Measurements from ENCODE around the gene PBX3.

The PBX3 gene

DNA sequence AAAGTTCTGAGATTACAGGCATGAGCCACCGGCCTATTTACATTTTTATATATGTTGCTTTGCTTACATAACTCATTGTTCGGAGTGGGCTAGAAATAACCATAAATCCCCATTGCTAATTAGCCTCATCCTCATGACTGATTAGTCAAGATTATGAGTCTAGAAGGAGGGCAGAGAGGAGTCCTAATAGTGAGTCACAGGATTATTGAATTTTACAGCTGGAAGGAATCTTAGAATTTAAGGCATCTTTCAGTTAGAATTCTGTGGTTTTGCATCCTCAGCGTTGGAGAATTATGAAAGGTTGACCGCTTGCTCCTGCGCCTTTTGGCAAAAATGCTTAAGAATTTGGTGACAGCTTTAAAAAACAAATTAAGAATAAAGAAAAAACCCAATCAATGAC, 2.6 kb upstream of the PBX3 start:
- H3K9me3 ChIP-seq (ENCODE audit: insufficient read depth, low read length) = no peaks in the 10 kb centered on the region
- H3K27me3 ChIP-seq (ENCODE audit: insufficient read depth, insufficient read length) = peaks cover 4% of the 10 kb centered on the region
- no peak overlapping the region for H3K9ac ChIP-seq (ENCODE audit: insufficient read length, low read depth)
- no peak overlapping the region for H3K4me3 ChIP-seq (ENCODE audit: insufficient read length, low read depth)
- no peaks in the 10 kb centered on the region for H3K4me1 ChIP-seq (ENCODE audit: insufficient read depth, insufficient read length)
- no peak for DNase-seq (ENCODE audit: low read depth, low spot score)
- peaks cover 8% of the 10 kb centered on the region for H3K36me3 ChIP-seq (ENCODE audit: insufficient read depth, insufficient read length, low read length)
- TF ChIP-seq YY1 (IDR thresholded peaks at IDR 0.05; ENCODE audit: insufficient read depth, insufficient read length) (no peak), ZNF274 (IDR thresholded peaks at IDR 0.05; ENCODE audit: low read depth, low read length) (no peak), SUZ12 (IDR thresholded peaks at IDR 0.05; ENCODE audit: extremely low read depth, insufficient read depth, insufficient read length) (no peak)

GRCh38 chr9:125745018-125745417, 2.2 kb upstream of the PBX3 start:
- Histone ChIP-seq H3K4me1 (ENCODE audit: insufficient read depth, insufficient read length) (no peaks in the 10 kb centered on the region), H3K27me3 (ENCODE audit: insufficient read depth, insufficient read length) (peaks cover 4% of the 10 kb centered on the region), H3K4me3 (ENCODE audit: insufficient read length, low read depth) (no peak overlapping the region), H3K9me3 (ENCODE audit: insufficient read depth, low read length) (no peaks in the 10 kb centered on the region), H3K36me3 (ENCODE audit: insufficient read depth, insufficient read length, low read length) (peaks cover 8% of the 10 kb centered on the region), H3K9ac (ENCODE audit: insufficient read length, low read depth) (no peak overlapping the region)
- no peak for DNase-seq (ENCODE audit: low read depth, low spot score)
- TF ChIP-seq ZNF274 (IDR thresholded peaks at IDR 0.05; ENCODE audit: low read depth, low read length) = no peak
- no peak for TF ChIP-seq YY1 (IDR thresholded peaks at IDR 0.05; ENCODE audit: insufficient read depth, insufficient read length)
- TF ChIP-seq SUZ12 (IDR thresholded peaks at IDR 0.05; ENCODE audit: extremely low read depth, insufficient read depth, insufficient read length) = no peak

DNA sequence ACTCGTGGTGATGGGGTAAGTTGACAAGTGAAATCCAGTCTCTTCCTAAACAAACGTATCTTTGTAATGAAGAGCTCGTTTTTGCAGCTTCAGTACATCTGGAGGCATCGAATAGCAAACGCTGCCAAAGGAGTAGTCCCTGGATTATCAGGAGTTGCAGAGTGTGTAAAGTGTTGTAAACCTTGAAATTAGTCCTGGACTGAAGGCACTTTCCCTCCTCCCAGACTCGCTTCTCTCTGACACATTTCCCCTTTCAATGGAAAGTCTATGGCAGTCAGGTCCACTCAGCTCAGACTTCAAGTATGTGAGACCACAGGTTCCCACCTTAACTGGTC, 1.5 kb upstream of the PBX3 start:
- Histone ChIP-seq H3K9me3 (ENCODE audit: insufficient read depth, low read length) (no peaks in the 10 kb centered on the region), H3K9ac (ENCODE audit: insufficient read length, low read depth) (no peak overlapping the region), H3K4me1 (ENCODE audit: insufficient read depth, insufficient read length) (no peaks in the 10 kb centered on the region), H3K4me3 (ENCODE audit: insufficient read length, low read depth) (no peak overlapping the region), H3K36me3 (ENCODE audit: insufficient read depth, insufficient read length, low read length) (peaks cover 8% of the 10 kb centered on the region), H3K27me3 (ENCODE audit: insufficient read depth, insufficient read length) (peaks cover 4% of the 10 kb centered on the region)
- DNase-seq (ENCODE audit: low read depth, low spot score) = no peak
- TF ChIP-seq YY1 (IDR thresholded peaks at IDR 0.05; ENCODE audit: insufficient read depth, insufficient read length) = no peak
- no peak for TF ChIP-seq SUZ12 (IDR thresholded peaks at IDR 0.05; ENCODE audit: extremely low read depth, insufficient read depth, insufficient read length)
- TF ChIP-seq ZNF274 (IDR thresholded peaks at IDR 0.05; ENCODE audit: low read depth, low read length) = no peak

- TF ChIP-seq SUZ12 (IDR thresholded peaks at IDR 0.05; ENCODE audit: extremely low read depth, insufficient read depth, insufficient read length) (no peak), ZNF274 (IDR thresholded peaks at IDR 0.05; ENCODE audit: low read depth, low read length) (no peak), YY1 (IDR thresholded peaks at IDR 0.05; ENCODE audit: insufficient read depth, insufficient read length) (no peak)
These were observed 978 bp upstream of the PBX3 start for GRCh38 chr9:125746017-125746773.

DNA sequence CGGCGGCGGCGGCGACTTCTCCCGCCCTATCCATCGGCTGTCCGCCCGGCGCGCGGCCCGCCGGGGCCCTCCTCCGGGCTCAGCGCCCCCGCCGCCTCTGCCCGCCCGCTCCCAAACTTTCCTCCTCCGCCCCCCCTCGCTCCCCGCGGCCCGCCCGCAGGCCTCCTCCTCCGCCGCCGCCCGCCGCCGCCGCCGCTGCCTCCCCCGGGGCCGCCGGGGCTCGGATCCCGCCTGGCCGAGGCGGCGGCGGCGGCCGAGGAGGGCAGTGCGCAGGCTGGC, 460 bp upstream of the PBX3 start:
- TF ChIP-seq SUZ12 (IDR thresholded peaks at IDR 0.05; ENCODE audit: extremely low read depth, insufficient read depth, insufficient read length) = no peak
- no peak for TF ChIP-seq ZNF274 (IDR thresholded peaks at IDR 0.05; ENCODE audit: low read depth, low read length)
- TF ChIP-seq YY1 (IDR thresholded peaks at IDR 0.05; ENCODE audit: insufficient read depth, insufficient read length) = no peak
- no peak for DNase-seq (ENCODE audit: low read depth, low spot score)
- Histone ChIP-seq H3K4me1 (ENCODE audit: insufficient read depth, insufficient read length) (no peaks in the 10 kb centered on the region), H3K36me3 (ENCODE audit: insufficient read depth, insufficient read length, low read length) (peaks cover 16% of the 10 kb centered on the region), H3K4me3 (ENCODE audit: insufficient read length, low read depth) (no peak overlapping the region), H3K9ac (ENCODE audit: insufficient read length, low read depth) (peak overlapping the region; percentile 24), H3K27me3 (ENCODE audit: insufficient read depth, insufficient read length) (peaks cover 4% of the 10 kb centered on the region), H3K9me3 (ENCODE audit: insufficient read depth, low read length) (no peaks in the 10 kb centered on the region)

More at GRCh38 chr9:125746017-125746773, 978 bp upstream of the PBX3 start:
- DNase-seq (ENCODE audit: low read depth, low spot score) = peak; percentile 93
- Histone ChIP-seq H3K9ac (ENCODE audit: insufficient read length, low read depth) (peak overlapping the region; percentile 58), H3K4me1 (ENCODE audit: insufficient read depth, insufficient read length) (no peaks in the 10 kb centered on the region), H3K36me3 (ENCODE audit: insufficient read depth, insufficient read length, low read length) (peaks cover 12% of the 10 kb centered on the region), H3K27me3 (ENCODE audit: insufficient read depth, insufficient read length) (peaks cover 4% of the 10 kb centered on the region), H3K4me3 (ENCODE audit: insufficient read length, low read depth) (peak overlapping the region; percentile 41), H3K9me3 (ENCODE audit: insufficient read depth, low read length) (no peaks in the 10 kb centered on the region)

GRCh38 chr9:125747765-125748445, 732 bp downstream of the PBX3 start:
- peaks cover 19% of the 10 kb centered on the region for H3K36me3 ChIP-seq (ENCODE audit: insufficient read depth, insufficient read length, low read length)
- H3K27me3 ChIP-seq (ENCODE audit: insufficient read depth, insufficient read length) = peaks cover 4% of the 10 kb centered on the region
- H3K4me1 ChIP-seq (ENCODE audit: insufficient read depth, insufficient read length) = no peaks in the 10 kb centered on the region
- peak overlapping the region; percentile 91 for H3K9ac ChIP-seq (ENCODE audit: insufficient read length, low read depth)
- H3K4me3 ChIP-seq (ENCODE audit: insufficient read length, low read depth) = peak overlapping the region; percentile 93
- no peaks in the 10 kb centered on the region for H3K9me3 ChIP-seq (ENCODE audit: insufficient read depth, low read length)
- no peak for DNase-seq (ENCODE audit: low read depth, low spot score)
- TF ChIP-seq YY1 (IDR thresholded peaks at IDR 0.05; ENCODE audit: insufficient read depth, insufficient read length) (no peak), SUZ12 (IDR thresholded peaks at IDR 0.05; ENCODE audit: extremely low read depth, insufficient read depth, insufficient read length) (no peak), ZNF274 (IDR thresholded peaks at IDR 0.05; ENCODE audit: low read depth, low read length) (no peak)

DNA sequence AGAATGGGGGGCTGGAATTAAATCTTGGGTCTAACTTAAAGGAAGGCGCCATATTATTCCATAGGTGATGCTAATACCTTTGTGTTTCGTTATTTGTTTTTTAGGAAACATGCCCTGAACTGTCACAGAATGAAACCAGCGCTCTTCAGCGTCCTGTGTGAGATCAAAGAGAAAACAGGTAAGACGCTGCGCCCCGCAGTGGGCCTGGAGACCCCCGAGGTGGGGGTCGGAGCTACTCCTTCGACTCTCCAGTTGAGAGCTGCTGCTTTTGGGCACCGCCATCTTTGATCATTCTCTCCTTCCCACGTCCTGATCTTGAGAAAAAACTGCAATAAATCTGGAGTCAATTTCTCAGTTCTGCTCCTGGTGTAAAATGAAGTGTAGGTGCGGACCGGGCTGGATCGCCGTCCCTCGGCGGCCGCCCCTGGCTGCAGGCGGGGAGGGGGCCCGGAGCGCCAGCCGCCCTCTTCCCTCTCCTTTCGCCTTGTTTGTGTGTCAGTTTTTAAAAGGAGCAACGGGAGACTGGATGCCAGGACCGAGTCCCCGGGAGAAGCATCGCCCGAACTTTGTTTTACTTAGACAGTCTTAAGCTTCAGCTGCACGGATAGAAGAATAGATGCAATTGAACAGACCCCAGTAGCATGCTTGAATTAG, 1.4 kb downstream of the PBX3 start:
- Histone ChIP-seq H3K36me3 (ENCODE audit: insufficient read depth, insufficient read length, low read length) (peaks cover 19% of the 10 kb centered on the region), H3K4me1 (ENCODE audit: insufficient read depth, insufficient read length) (no peaks in the 10 kb centered on the region), H3K27me3 (ENCODE audit: insufficient read depth, insufficient read length) (peaks cover 4% of the 10 kb centered on the region), H3K9me3 (ENCODE audit: insufficient read depth, low read length) (no peaks in the 10 kb centered on the region), H3K4me3 (ENCODE audit: insufficient read length, low read depth) (peak overlapping the region; percentile 93), H3K9ac (ENCODE audit: insufficient read length, low read depth) (peak overlapping the region; percentile 91)
- TF ChIP-seq YY1 (IDR thresholded peaks at IDR 0.05; ENCODE audit: insufficient read depth, insufficient read length) (no peak), SUZ12 (IDR thresholded peaks at IDR 0.05; ENCODE audit: extremely low read depth, insufficient read depth, insufficient read length) (no peak), ZNF274 (IDR thresholded peaks at IDR 0.05; ENCODE audit: low read depth, low read length) (no peak)
- no peak for DNase-seq (ENCODE audit: low read depth, low spot score)

Measured in NT2/D1 (cell line).